ENCODE measurements around the gene TESK2.

Gene TESK2

GRCh38 chr1:45456531-45456930 is 34.4 kb downstream of the TESK2 start:
- DNase-seq (ENCODE audit: low spot score) = no peak
- TF ChIP-seq, protein P1, sequence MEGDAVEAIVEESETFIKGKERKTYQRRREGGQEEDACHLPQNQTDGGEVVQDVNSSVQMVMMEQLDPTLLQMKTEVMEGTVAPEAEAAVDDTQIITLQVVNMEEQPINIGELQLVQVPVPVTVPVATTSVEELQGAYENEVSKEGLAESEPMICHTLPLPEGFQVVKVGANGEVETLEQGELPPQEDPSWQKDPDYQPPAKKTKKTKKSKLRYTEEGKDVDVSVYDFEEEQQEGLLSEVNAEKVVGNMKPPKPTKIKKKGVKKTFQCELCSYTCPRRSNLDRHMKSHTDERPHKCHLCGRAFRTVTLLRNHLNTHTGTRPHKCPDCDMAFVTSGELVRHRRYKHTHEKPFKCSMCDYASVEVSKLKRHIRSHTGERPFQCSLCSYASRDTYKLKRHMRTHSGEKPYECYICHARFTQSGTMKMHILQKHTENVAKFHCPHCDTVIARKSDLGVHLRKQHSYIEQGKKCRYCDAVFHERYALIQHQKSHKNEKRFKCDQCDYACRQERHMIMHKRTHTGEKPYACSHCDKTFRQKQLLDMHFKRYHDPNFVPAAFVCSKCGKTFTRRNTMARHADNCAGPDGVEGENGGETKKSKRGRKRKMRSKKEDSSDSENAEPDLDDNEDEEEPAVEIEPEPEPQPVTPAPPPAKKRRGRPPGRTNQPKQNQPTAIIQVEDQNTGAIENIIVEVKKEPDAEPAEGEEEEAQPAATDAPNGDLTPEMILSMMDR (IDR thresholded peaks at IDR 0.05; ENCODE audit: borderline replicate concordance, control extremely low read depth, extremely low read depth, insufficient read depth, missing control alignments) = no peak
- in situ Hi-C loops (cut with MboI; ENCODE audit: low sequenced_read_pairs, unreplicated experiment) = no loop called here

DNA sequence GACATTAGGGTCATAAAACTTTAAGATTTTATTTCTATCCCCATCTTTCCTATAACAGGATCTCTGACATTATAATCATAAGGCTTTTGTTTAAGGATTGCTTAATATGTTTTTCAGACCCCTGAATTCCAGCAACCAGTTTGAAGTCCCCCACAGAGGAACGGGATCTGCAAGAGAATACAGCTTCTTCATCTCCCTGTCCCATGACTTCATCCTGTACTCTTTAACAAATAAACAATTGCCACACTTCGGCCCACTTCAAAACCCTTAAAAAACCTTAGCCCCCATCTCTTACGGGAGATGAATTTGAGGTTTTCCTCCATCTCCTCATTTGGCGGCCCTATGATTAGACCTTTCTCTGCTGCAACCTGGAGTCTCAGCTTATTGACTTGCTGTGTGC is 35.8 kb downstream of the TESK2 start:
- in situ Hi-C loops (cut with MboI; ENCODE audit: low sequenced_read_pairs, unreplicated experiment) = no loop called here
- no peak for DNase-seq (ENCODE audit: low spot score)
- TF ChIP-seq, protein P1 (IDR thresholded peaks at IDR 0.05; ENCODE audit: borderline replicate concordance, control extremely low read depth, extremely low read depth, insufficient read depth, missing control alignments) = no peak

- in situ Hi-C loops (cut with MboI; ENCODE audit: low sequenced_read_pairs, unreplicated experiment) = no loop called here
- TF ChIP-seq, protein P1 (IDR thresholded peaks at IDR 0.05; ENCODE audit: borderline replicate concordance, control extremely low read depth, extremely low read depth, insufficient read depth, missing control alignments) = no peak
- DNase-seq (ENCODE audit: low spot score) = no peak
These were observed 36.5 kb downstream of the TESK2 start for GRCh38 chr1:45454464-45454863.

GRCh38 chr1:45452503-45452902 is 38.5 kb downstream of the TESK2 start:
- in situ Hi-C loops (cut with MboI; ENCODE audit: low sequenced_read_pairs, unreplicated experiment) = no loop called here
- no peak for DNase-seq (ENCODE audit: low spot score)
- TF ChIP-seq, protein P1 (IDR thresholded peaks at IDR 0.05; ENCODE audit: borderline replicate concordance, control extremely low read depth, extremely low read depth, insufficient read depth, missing control alignments) = no peak

DNA sequence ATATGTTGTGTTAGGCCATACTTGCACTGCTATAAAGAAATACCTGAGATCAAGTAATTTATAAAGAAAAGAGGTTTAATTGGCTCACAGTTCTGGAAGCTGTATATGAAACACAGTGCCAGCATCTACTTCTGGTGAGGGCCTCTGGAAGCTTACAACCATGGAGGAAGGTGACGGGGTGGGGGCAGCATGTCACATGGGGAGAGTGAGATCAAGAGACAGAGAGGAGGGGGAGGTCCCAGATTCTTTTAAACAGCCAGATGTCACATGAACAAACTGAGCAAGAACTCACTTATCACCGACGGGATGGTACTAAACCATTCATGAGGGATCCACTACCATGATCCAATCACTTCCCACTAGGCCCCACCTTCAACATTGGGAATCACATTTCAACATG is 42.6 kb downstream of the TESK2 start:
- no peak for DNase-seq (ENCODE audit: low spot score)
- TF ChIP-seq, protein P1 (IDR thresholded peaks at IDR 0.05; ENCODE audit: borderline replicate concordance, control extremely low read depth, extremely low read depth, insufficient read depth, missing control alignments) = no peak
- in situ Hi-C loops (cut with MboI; ENCODE audit: low sequenced_read_pairs, unreplicated experiment) = no loop called here

- DNase-seq (ENCODE audit: low spot score) = no peak
- TF ChIP-seq, protein P1 (IDR thresholded peaks at IDR 0.05; ENCODE audit: borderline replicate concordance, control extremely low read depth, extremely low read depth, insufficient read depth, missing control alignments) = no peak
- in situ Hi-C loops (cut with MboI; ENCODE audit: low sequenced_read_pairs, unreplicated experiment) = no loop called here
These were observed 43.9 kb downstream of the TESK2 start for GRCh38 chr1:45446950-45447672.
